ENCODE measurements around the gene ASTN2. TPM values are rescaled to one million over a fixed set of nuclear protein-coding genes. Genes with fewer than 3 reads are reported as not detected.

The ASTN2 gene
- total RNA-seq, 6 experiments from 2014 or later: 0.91 to 3.1 (median 2.5) TPM

DNA sequence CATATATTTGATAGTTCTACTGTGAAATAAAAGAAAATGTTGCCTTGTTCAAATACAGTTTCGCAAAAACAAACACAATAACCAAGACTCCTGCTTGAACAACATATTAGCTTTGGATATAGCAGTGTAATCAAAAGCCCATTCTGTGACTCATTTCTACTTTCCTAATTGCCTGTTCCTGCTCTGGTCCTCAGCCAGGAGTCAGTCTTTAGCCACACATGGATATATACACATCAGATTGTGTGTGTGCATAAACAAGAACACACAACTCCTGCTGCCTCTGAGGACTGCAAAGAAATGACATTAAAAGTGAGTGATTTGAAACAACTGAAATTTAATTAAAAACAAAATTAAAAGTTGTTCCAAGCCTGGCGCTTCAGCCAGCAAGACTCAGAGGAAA is 393.0 kb downstream of the ASTN2 start:
- Histone ChIP-seq H3K27ac (no peak overlapping the region), H3K27me3 (no peaks in the 10 kb centered on the region), H3K4me1 (no peaks in the 10 kb centered on the region), H3K36me3 (no peaks in the 10 kb centered on the region), H3K9me3 (no peaks in the 10 kb centered on the region), H3K4me3 (no peak overlapping the region)
- ATAC-seq: no peak
- TF ChIP-seq CTCF (IDR thresholded peaks at IDR 0.05): no peak
- no peak for TF ChIP-seq POLR2A (IDR thresholded peaks at IDR 0.05)
- DNase-seq: no peak
- intact Hi-C loops (cut with DNase I): no loop called here
- 65% methylated on average over 2 of the region's 2 CpGs for WGBS (ENCODE audit: insufficient coverage, low coverage, low lambda C conversion rate, missing lambda C conversion rate)

DNA sequence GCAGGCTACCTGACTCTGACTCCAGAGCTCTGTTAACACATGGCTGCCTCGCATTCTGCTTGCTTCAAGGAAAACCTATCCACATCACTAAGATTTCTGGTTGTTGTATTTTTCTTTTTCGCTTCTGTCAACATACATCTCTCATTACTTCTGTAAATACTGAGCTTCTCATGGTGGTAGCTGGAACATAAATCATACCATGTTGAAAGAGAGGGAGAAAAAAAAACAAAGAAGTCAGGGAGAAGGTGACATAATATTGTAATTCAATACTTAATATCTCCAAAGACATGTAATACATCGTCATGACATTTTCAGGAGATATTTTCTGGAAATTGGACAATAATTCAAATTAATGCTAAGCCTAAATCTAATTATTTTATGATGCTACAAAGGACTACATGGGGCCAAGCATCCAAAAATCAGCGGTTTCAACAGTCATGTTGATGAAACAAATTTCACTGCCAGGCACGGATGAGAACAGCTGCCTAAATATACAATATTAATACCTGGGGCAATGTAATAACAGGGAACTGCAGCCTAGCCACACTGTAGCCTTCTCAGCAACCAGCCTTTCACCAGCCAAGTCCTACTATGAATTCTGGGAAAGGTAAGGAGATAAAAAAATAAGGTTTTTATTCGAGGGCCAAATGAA is 395.8 kb downstream of the ASTN2 start:
- H3K9me3 ChIP-seq: no peaks in the 10 kb centered on the region
- H3K27me3 ChIP-seq: no peaks in the 10 kb centered on the region
- no peaks in the 10 kb centered on the region for H3K36me3 ChIP-seq
- H3K27ac ChIP-seq: no peak overlapping the region
- WGBS (ENCODE audit: insufficient coverage, low coverage, low lambda C conversion rate, missing lambda C conversion rate): 40% methylated on average over 6 of the region's 6 CpGs
- DNase-seq (no peak), ATAC-seq (no peak)
- no peak overlapping the region for H3K4me3 ChIP-seq
- no peak for TF ChIP-seq CTCF (IDR thresholded peaks at IDR 0.05)
- no peak for TF ChIP-seq POLR2A (IDR thresholded peaks at IDR 0.05)
- no peaks in the 10 kb centered on the region for H3K4me1 ChIP-seq
- intact Hi-C loops (cut with DNase I): no loop called here

GRCh38 chr9:117017414-117017985 is 397.4 kb downstream of the ASTN2 start:
- no peak for TF ChIP-seq POLR2A (IDR thresholded peaks at IDR 0.05)
- no peak for TF ChIP-seq CTCF (IDR thresholded peaks at IDR 0.05)
- Histone ChIP-seq H3K4me3 (no peak overlapping the region), H3K4me1 (no peaks in the 10 kb centered on the region), H3K9me3 (no peaks in the 10 kb centered on the region), H3K27me3 (no peaks in the 10 kb centered on the region), H3K36me3 (no peaks in the 10 kb centered on the region), H3K27ac (no peak overlapping the region)
- 36% methylated on average over 3 of the region's 3 CpGs for WGBS (ENCODE audit: insufficient coverage, low coverage, low lambda C conversion rate, missing lambda C conversion rate)
- ATAC-seq (no peak), DNase-seq (no peak)
- intact Hi-C loops (cut with DNase I): no loop called here

- DNase-seq (no peak), ATAC-seq (no peak)
- H3K27me3 ChIP-seq: no peaks in the 10 kb centered on the region
- no peaks in the 10 kb centered on the region for H3K9me3 ChIP-seq
- intact Hi-C loops (cut with DNase I): no loop called here
- no peak overlapping the region for H3K27ac ChIP-seq
- TF ChIP-seq POLR2A (IDR thresholded peaks at IDR 0.05): no peak
- TF ChIP-seq CTCF (IDR thresholded peaks at IDR 0.05): no peak
- no peak overlapping the region for H3K4me3 ChIP-seq
- H3K36me3 ChIP-seq: no peaks in the 10 kb centered on the region
- WGBS (ENCODE audit: insufficient coverage, low coverage, low lambda C conversion rate, missing lambda C conversion rate): 33% methylated on average over 4 of the region's 4 CpGs
- H3K4me1 ChIP-seq: no peaks in the 10 kb centered on the region
Measured at GRCh38 chr9:117014061-117014460, 400.8 kb downstream of the ASTN2 start.

Data from right lobe of liver (tissue), 6 donors.